Nephron (organoid): ENCODE data around the gene ZNF441.

ENCODE experiments used
- H3K27ac Mint-ChIP-seq, 3 experiments: 2 replicates each; pipeline ENCODE4 v1.8.0; 2020; ENCODE audit warnings: mixed read lengths in 3 of 3, mild to moderate bottlenecking in 2 of 3, moderate library complexity in 1 of 3
- H3K27me3 Mint-ChIP-seq: 2 replicates; pipeline ENCODE4 v1.8.0; 2021; ENCODE audit warnings: low read depth, mild to moderate bottlenecking, moderate library complexity, mixed read lengths
- H3K36me3 Mint-ChIP-seq: 2 replicates; pipeline ENCODE4 v1.8.0; 2020; ENCODE audit warnings: low read depth, mixed read lengths
- H3K4me1 Mint-ChIP-seq: 2 replicates; pipeline ENCODE4 v1.8.0; 2020; ENCODE audit warnings: mixed read lengths
- H3K4me3 Mint-ChIP-seq, 3 experiments: 2 replicates each; pipeline ENCODE4 v1.8.0; 2020; ENCODE audit warnings: mild to moderate bottlenecking in 3 of 3, mixed read lengths in 3 of 3, moderate library complexity in 2 of 3
- H3K9me3 Mint-ChIP-seq: 2 replicates; pipeline ENCODE4 v1.8.0; 2020; ENCODE audit warnings: mixed read lengths
- CTCF ChIP-seq, 3 experiments: fragments of 200-600 bp; sonication (generic); IDR thresholded peaks; one replicate each; pipeline ENCODE4 v1.5.0; 2021; ENCODE audit warnings: antibody characterized with exemption in 3 of 3; ENCODE audit not compliant: unreplicated experiment in 3 of 3

ZNF441 gene

GRCh38 chr19:11781295-11782057, 14.7 kb downstream of the ZNF441 start:
- TF ChIP-seq CTCF (IDR thresholded peaks at IDR 0.05; ENCODE audit: unreplicated experiment in 3 of 3): no peak
- peaks cover 65% of the 10 kb centered on the region for H3K9me3 Mint-ChIP-seq
- no peaks in the 10 kb centered on the region for H3K4me1 Mint-ChIP-seq
- H3K36me3 Mint-ChIP-seq: peaks cover 88% of the 10 kb centered on the region
- H3K27ac Mint-ChIP-seq: no peak overlapping the region
- H3K27me3 Mint-ChIP-seq: no peaks in the 10 kb centered on the region
- no peak overlapping the region for H3K4me3 Mint-ChIP-seq

DNA sequence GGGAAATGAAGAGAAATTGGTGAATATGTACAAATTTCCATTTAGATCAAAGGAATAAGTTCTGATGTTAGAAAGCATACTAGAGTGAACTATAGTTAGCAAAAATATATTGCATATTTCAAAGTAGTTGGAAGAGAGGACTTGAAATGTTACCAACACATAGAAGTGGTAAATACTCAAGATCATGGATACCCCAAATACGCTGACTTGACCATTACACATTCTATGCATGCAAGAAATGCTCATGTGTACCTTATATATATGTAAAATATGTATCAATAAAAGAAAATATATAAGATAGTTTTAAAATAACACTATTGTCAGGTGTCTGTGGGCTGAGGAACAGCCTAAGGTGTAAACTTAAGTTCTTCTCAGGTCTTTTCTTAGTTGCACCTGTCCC, 17.0 kb downstream of the ZNF441 start:
- no peaks in the 10 kb centered on the region for H3K27me3 Mint-ChIP-seq
- H3K4me3 Mint-ChIP-seq: no peak overlapping the region
- H3K27ac Mint-ChIP-seq: no peak overlapping the region
- H3K4me1 Mint-ChIP-seq: no peaks in the 10 kb centered on the region
- peaks cover 67% of the 10 kb centered on the region for H3K9me3 Mint-ChIP-seq
- TF ChIP-seq CTCF (IDR thresholded peaks at IDR 0.05; ENCODE audit: unreplicated experiment in 3 of 3): no peak
- H3K36me3 Mint-ChIP-seq: peaks cover 70% of the 10 kb centered on the region

GRCh38 chr19:11784356-11784755, 17.6 kb downstream of the ZNF441 start:
- Mint-ChIP-seq H3K27ac (no peak overlapping the region), H3K36me3 (peaks cover 64% of the 10 kb centered on the region), H3K4me3 (no peak overlapping the region)

DNA sequence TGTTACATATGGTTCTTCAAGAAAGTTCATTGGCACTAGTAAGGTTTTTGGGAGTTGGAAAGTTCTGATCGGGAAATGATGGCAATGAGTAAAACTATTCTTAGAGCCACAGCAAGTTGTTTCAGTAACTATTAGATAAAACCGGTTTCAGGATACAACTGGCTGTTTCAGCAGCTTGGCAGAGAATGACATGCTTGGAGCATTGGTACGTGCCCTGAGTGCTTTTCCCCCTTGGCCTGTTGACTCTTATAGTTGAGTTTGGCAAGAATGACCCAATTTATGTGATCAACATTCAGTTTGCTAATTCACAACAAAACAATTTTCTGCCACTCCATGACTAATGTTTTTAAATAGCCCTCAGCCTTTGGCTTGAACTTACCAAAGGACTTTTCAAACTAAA, 20.7 kb downstream of the ZNF441 start:
- Mint-ChIP-seq H3K9me3 (peaks cover 57% of the 10 kb centered on the region), H3K27ac (no peak overlapping the region), H3K4me3 (no peak overlapping the region), H3K4me1 (no peaks in the 10 kb centered on the region), H3K36me3 (peaks cover 36% of the 10 kb centered on the region), H3K27me3 (no peaks in the 10 kb centered on the region)
- TF ChIP-seq CTCF (IDR thresholded peaks at IDR 0.05; ENCODE audit: unreplicated experiment in 3 of 3): no peak

More at GRCh38 chr19:11784356-11784755, 17.6 kb downstream of the ZNF441 start:
- Mint-ChIP-seq H3K9me3 (peaks cover 70% of the 10 kb centered on the region), H3K27me3 (no peaks in the 10 kb centered on the region), H3K4me1 (no peaks in the 10 kb centered on the region)
- TF ChIP-seq CTCF (IDR thresholded peaks at IDR 0.05; ENCODE audit: unreplicated experiment in 3 of 3): no peak

- Mint-ChIP-seq H3K4me3 (no peak overlapping the region), H3K9me3 (peaks cover 19% of the 10 kb centered on the region), H3K4me1 (peaks cover 9% of the 10 kb centered on the region), H3K36me3 (no peaks in the 10 kb centered on the region), H3K27me3 (peaks cover 15% of the 10 kb centered on the region), H3K27ac (no peak overlapping the region)
- no peak for TF ChIP-seq CTCF (IDR thresholded peaks at IDR 0.05; ENCODE audit: unreplicated experiment in 3 of 3)
Measured at GRCh38 chr19:11792942-11793341, 26.1 kb downstream of the ZNF441 start.

GRCh38 chr19:11797491-11797890, 30.7 kb downstream of the ZNF441 start:
- peaks cover 15% of the 10 kb centered on the region for H3K4me1 Mint-ChIP-seq
- peak overlapping the region; percentile 65 to 98 (median 92) for H3K27ac Mint-ChIP-seq
- peaks cover 15% of the 10 kb centered on the region for H3K27me3 Mint-ChIP-seq
- peak; percentile 72 to 86 (median 81) for TF ChIP-seq CTCF (IDR thresholded peaks at IDR 0.05; ENCODE audit: unreplicated experiment in 3 of 3)
- peaks cover 23% of the 10 kb centered on the region for H3K36me3 Mint-ChIP-seq
- H3K4me3 Mint-ChIP-seq: peak overlapping the region; percentile 95 to 96 (median 95)
- peaks cover 12% of the 10 kb centered on the region for H3K9me3 Mint-ChIP-seq
